GM12892 (cell line): ENCODE data around the gene WFDC1.

ENCODE experiments used
- POLR2A ChIP-seq: IDR thresholded peaks from 2 replicates; pipeline ENCODE4 v1.6.1; 2011; ENCODE audit warnings: low read depth, low read length, control low read depth
- POLR2AphosphoS5 ChIP-seq: IDR thresholded peaks from 2 replicates; pipeline ENCODE4 v1.6.1; 2011; ENCODE audit warnings: low read depth, low read length, control low read depth
- TAF1 ChIP-seq: IDR thresholded peaks from 2 replicates; pipeline ENCODE4 v1.6.1; 2011; ENCODE audit warnings: low read depth, mild to moderate bottlenecking, control low read depth, low read length, borderline replicate concordance

DNA sequence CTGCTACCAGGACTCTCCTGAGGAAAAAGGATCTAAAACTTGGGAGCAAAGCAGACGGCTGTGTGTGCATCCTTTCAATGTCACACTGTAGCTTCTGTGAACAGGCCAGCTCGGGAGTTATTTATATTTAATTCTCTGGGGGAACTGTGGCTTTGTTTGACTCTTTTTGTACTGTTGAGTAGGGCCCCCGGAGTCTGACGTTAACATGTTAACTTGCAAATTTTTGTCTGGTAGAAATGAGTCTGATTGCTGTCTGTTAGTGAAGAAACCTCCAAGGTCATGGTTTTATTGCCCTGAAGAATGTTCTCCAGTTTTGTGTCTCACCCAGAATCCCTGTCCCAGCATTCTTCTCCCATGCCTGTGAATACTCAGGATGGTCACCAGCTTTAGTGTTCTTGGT lies 40.6 kb upstream of the WFDC1 start:
- TF ChIP-seq TAF1 = no peak
- TF ChIP-seq POLR2AphosphoS5 = no peak
- TF ChIP-seq POLR2A = no peak
